Fibroblast of mammary gland (primary cell): ENCODE data around the gene CTU2.

Source experiments
- DNase-seq: peaks from one replicate; pipeline ENCODE4 v3.0.0-alpha.2; 2010; ENCODE audit warnings: low read depth
- H3K4me3 ChIP-seq: 2 replicates; pipeline ENCODE4 v1.5.1; 2011; ENCODE audit warnings: low read depth, mild to moderate bottlenecking, low read length, moderate library complexity; ENCODE audit not compliant: control insufficient read depth
- CTCF ChIP-seq: conservative IDR thresholded peaks from 2 replicates; pipeline ENCODE4 v1.5.1; 2011; ENCODE audit warnings: low read depth, low read length, inconsistent platforms; ENCODE audit not compliant: control insufficient read depth, insufficient read depth

CTU2 gene

DNA sequence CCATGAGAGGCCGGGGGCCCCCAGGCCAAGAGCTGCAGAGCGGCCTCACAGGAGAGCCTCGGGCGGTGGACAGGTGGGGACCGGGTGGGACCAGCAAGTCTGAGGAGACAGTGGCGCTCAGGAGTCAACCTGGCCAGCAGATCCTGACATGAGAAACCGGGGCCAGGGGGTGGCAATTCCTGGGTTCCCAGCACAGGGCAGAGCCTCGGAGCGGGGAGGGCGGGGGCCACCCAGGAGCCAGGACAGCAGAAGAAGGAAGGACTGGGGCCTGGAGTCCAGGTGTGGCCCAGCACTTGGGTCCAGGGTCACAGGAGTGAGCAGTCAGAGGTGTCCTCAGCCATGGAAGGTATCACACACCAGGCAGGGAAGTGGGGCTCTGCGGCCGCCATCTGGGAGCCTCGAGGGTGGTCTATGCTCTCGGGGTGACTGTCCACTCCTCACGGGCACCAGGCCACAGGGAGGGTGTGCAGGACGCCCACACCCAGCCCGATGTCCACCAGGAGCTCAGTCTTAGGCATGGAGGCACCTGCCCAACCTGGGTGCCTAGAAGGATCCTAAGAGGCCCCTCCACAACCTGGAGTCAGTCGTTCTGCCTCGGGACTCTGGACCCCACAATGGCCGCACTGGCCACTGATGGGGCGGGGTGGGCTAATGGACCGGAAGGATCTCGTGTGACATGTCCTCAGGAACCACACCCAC, 49.6 kb downstream of the CTU2 start:
- H3K4me3 ChIP-seq, result no peak overlapping the region
- TF ChIP-seq CTCF, result no peak
- DNase-seq, result no peak

DNA sequence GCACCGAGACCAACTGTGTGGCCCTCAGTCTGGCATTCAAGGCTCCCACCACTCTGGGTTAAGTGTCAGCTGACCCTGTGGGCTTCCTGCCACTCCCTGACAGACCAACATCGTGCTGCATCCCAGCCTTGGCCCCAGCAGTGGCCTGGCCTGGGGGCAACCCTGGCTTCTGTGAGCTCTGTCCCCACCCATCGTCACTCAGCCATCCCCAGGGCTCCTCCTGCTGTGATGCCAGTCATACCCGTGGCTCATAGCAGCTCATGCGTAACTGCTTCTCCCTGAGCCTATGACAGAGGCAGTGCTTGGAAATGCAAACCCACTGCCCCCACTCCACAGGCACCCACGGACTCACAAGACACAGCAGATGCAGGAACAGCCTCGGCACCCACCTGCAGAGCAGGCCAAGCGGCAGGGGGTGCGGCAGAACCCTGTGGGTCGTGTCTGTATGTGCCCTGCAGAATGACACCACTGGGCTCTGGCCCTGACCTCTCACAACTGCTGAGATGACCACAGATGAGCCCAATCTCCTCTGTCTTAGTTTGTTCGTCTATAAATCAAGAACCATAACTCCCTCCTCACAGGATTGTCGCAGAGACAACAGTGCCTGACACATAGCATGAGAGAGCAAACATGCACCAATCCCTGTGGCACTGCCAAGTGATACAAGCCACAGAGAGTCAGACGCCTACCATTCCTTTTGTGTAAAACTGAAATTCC, 52.1 kb downstream of the CTU2 start:
- DNase-seq, result no peak
- TF ChIP-seq CTCF, result no peak
- H3K4me3 ChIP-seq, result no peak overlapping the region

DNA sequence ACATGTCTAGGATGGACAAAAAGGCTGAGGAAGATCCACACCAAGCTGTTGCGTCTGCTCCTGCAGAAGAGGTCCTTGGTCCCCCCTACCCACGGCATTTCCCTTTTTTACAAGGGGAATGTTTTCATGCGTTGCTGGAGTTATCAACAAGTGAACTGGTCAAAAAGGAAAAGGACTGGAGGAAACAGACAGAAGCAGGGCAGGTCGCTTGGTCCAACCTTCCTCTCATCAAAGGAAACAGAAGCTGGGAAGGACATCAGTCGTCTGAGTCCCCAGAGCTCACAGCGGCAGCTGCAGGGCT, 52.6 kb downstream of the CTU2 start:
- no peak for TF ChIP-seq CTCF
- DNase-seq, result no peak
- no peak overlapping the region for H3K4me3 ChIP-seq

GRCh38 chr16:88759245-88759975, 53.1 kb downstream of the CTU2 start:
- no peak for TF ChIP-seq CTCF
- DNase-seq, result peak; percentile 30
- H3K4me3 ChIP-seq, result no peak overlapping the region

GRCh38 chr16:88759976-88760350, 53.7 kb downstream of the CTU2 start:
- TF ChIP-seq CTCF, result no peak
- no peak for DNase-seq
- no peak overlapping the region for H3K4me3 ChIP-seq

DNA sequence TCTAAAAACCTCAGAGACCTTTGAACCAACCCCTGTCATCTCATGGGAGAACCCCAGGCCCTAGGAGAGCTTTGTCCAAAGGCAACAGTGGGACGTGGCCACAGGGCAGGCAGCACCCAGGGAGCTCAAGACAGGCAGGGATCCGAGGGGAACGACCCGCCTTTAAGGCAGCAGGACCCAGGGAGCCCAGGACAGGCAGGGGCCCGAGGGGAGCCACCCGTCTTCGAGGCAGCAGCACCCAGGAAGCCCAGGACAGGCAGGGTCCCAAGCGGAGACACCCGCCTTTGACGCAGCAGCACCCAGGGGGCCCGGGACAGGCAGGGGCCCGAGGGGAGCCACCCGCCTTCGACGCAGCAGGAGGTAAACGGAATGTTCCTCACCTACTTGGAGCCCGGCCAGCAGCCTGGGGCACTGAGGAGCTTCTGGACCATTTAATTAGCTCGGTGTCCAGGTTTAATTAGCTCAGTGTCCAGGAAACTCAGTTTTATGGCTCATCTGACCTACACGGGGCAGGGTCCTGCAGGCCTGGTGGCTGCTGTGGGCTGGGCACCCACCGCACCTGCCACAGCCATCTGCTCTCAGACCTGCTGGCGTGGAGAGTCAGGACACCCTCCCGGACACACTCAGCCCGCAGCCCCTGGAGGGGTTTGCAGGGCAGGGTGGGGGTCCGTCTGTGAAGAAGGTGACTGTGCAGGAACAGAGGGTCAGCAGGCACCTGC, 54.3 kb downstream of the CTU2 start:
- no peak for DNase-seq
- no peak overlapping the region for H3K4me3 ChIP-seq
- no peak for TF ChIP-seq CTCF
